Activated gamma-delta T cell treated with Interleukin-2 at 50 U/mL for 16 hours (primary cell): Measurements from ENCODE around the gene PIGU.

Experiments
- DNase-seq: peaks from one replicate; pipeline ENCODE4 v3.0.0-alpha.2; 2020

Gene PIGU

GRCh38 chr20:34654207-34654744, 22.6 kb downstream of the PIGU start:
- DNase-seq = no peak

DNA sequence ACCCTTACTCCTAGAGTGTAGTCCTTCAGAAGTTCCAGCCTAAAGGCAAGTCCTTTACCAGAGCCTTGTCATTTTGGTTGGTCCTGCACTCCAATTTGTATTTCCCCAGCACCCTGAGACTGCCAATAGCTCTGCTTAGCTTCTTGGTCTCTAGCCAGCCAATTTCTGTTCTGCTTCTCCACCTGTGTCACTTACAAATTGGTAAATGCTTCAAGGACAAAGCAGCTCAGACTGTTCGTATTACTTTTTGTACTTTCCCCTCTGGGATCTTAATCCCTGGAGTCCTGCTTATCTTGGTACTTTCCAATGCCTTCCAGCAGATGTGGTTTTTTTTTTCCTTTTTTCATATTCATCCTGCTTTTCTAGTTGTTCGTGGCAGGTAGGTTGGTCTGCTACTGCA, 25.7 kb downstream of the PIGU start:
- no peak for DNase-seq

- no peak for DNase-seq
Observed at GRCh38 chr20:34647737-34648136, 29.2 kb downstream of the PIGU start.

DNA sequence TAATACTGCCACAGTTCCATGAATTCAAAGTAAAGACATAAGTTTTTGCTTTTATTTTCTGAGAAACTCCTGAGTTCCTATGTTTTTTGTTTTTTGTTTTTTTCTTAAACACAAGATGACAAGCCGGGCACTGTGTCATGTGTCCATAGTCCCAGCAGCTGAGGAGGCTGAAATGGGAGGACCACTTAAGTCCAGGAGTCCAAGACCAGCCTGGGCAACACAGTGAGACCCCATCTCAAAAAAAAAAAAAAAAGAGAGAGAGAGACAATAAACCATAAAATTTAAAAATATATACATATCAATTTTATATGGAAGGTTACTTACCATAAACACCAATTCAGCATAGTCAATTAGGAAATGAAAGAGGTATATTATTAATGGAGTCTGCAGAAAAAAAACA, 31.9 kb downstream of the PIGU start:
- no peak for DNase-seq

DNA sequence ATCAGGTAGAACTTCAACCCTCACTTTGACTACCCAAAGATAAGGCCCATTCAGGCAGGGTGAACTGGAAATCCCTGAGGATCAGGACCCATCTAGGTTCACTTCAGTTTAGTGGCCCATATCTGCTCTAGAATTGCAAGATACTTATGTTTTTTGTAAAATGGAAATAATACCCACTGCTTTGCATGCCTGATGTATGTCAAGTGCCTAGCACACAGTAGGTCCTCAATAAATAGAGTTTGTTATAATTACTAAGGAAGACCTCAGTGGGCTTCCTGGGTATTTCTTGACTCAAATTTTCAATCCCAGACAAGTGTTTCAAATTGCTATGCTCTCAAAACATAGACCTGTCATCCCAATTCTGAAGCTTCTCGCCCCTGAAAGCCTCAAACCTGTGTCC, 32.5 kb downstream of the PIGU start:
- no peak for DNase-seq

DNA sequence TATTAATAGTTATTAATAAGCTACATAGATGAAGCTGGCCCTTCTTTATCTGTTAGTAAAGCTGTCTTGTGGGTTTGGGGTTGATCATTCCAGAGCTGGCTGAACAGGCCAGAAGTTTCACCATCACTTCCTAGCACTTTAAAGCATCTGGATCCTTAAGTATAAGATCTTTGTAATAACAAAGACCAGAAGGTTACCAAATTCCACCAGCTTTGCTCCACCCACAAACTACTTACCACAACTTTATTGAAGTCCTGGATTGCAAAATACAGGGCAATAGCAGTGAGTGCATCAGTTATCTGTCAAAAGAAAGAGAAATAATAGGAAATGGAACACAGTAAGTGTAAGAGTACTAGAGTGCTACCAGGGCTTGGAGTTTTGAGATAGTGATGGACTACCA, 33.0 kb downstream of the PIGU start:
- no peak for DNase-seq

GRCh38 chr20:34642009-34642408, 34.9 kb downstream of the PIGU start:
- DNase-seq = no peak

- no peak for DNase-seq
Observed at GRCh38 chr20:34639755-34640222, 37.1 kb downstream of the PIGU start.

DNA sequence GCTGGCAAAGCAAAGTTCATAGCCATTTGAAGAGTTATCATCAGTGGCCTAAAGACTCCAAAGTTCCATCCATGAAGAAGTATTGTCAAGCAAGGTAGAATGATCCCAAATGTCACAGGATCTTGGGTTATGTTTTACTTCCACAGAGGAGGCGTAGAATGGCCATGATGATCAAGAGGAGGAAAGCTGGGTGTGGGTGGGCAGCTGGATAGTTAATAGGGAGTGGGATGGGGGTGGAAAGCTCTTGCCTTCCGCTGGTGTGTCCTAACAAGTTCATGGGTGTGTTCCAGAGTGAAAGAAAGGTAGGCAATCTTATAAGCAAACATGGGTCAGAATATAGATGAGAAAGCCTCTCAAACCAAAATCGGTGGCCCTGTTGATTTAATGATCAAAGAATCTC, 38.4 kb downstream of the PIGU start:
- DNase-seq = no peak

GRCh38 chr20:34638039-34638292, 38.9 kb downstream of the PIGU start:
- DNase-seq = no peak

- no peak for DNase-seq
Observed at GRCh38 chr20:34637245-34638038, 39.5 kb downstream of the PIGU start.

DNA sequence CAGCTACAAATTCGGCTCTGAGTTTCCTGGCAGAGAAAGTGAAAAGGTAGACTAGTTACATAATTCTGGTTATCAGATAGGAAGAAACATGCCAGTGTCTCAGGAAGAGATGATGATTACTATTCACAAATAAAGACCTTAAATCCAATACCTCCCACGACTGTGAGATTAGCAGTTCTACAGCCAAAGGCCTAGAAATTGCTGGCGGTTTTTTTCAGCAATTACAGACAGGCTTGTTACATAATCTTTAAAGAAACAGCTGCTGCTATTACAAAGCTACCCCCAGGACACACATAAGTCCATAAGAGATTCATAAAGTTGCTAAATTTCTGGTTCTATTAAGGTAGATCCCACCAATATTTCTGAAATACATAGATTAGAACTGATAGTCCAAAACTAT, 40.2 kb downstream of the PIGU start:
- no peak for DNase-seq

- no peak for DNase-seq
Observed at GRCh38 chr20:34634392-34634791, 42.5 kb downstream of the PIGU start.

DNA sequence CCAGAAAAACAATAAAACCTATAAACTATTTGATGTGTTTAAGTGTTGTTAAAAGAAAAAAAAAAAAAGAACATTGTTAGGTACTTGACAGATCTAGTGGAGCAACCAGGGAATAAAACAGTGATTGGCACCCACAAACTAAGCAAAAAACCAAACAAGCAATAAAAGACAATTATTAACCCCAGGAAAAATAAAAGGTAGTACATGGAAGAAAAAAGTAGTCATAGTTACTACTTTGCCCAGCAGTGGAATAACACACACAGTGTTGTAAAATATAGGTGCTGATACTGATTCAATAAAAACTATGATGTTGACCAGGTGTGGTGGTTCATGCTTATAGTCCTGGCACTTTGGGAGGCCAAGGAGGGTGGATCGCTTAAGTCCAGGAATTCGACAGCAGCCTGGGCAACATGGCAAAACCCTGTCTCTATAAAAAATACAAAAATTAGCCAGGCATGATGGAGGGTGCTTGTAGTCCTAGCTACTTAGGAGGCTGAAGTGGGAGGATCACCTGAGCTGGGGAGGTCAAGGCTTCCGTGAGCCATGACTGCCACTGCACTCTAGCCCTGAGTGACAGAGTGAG, 43.9 kb downstream of the PIGU start:
- no peak for DNase-seq

DNA sequence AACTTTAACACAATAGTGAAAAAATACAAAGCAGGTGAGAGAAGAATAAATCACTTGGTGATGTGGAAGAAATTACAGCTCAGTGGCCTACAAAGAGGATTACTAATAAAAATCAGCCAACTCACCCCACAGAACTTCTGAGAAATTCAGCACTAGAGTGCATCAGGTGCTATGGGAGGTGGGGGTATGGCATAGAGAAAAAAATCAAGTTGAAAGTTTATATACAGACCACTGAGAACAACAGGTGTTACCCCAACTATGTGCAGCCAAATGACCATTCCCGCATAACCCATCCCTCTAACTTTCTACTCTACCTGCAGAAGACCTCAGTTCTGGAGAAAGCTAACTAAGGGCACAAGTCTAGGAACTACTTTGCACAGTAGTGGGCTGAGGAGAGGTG, 47.0 kb downstream of the PIGU start:
- no peak for DNase-seq

- DNase-seq = no peak
Observed at GRCh38 chr20:34629342-34629741, 47.5 kb downstream of the PIGU start.

DNA sequence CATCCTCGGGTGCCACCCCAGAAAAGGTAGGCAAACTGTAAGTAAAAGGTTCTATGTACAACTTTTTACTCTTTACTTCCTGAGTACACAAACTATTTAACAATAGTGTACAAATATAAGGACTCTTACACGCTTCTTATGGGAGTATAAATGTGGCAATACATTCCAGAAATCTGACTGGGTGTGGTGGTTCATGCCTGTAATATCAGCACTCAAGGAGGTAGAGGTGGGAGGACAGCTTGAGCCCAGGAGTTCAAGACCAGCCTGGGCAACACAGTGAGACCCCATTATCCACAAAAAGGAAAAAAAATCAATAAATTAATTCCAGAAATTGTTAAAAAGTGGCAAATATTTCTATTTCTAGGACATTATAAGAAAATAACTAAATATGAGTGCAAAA, 48.9 kb downstream of the PIGU start:
- no peak for DNase-seq

DNA sequence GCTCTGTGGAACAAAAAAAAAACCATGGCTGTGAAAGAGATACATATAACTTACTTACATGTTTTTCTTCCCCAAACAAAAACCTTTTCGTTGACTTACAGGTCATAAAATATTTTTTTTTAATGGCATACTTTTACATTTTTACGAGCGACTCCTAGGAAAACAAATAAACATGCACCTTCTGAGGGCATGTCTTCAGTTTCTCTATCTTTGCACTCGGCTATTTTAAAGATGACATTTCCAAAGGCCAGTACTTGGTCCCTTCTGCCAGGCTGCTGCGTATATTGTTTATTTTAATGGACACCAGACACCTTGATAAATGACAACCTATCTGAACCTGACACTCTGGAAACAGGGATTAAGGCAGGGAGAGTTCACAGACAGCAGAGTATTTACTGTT, 49.4 kb downstream of the PIGU start:
- DNase-seq = no peak

- no peak for DNase-seq
Observed at GRCh38 chr20:34626992-34627391, 49.9 kb downstream of the PIGU start.

DNA sequence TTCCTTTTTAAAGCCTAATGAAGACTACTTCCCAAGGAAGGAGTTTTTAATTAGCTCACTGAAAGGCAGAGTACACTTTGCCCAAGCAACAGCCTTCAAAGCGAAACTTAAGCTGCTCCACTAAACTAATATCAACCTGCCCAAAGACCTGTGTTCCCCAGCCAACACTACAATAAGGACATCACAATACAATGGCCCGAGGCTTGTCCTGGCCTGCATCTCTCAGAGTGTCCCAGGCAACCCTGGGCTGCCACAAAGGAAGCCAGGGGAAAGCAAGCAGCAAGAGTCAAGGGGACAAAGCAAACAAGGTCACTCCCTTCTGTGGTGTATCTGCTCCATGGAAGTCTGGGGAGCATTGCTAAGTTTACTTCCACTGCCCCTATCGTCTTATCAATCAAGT, 52.3 kb downstream of the PIGU start:
- DNase-seq = no peak

DNA sequence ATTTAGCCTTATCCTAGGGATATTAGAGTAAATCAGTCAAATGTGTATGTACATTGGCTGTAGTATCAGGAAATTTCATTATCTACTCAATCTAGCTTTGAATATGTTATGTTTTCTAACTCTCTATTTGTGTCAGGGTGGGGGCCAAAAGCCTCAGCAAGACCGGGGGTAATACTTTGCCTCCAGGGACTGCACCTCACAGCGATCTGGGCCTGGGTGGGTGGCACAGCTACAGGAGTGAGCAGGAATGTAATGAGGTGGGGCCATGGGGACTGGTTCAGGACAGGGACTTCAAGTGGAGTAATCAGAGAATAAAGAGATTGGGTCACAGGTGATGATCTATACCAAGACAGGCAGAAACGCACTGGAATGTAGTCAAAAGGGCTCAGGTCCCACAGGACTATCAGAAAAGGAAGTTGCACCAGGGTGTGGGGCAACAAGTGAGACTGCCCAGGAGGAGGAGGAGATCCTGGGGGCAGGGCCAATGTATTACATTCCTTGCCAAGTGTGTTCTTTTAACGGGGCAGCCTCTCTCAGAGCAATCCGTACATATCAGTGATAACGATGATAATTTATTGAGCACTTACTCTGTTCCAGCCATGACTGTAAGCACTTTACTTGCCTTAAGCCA, 54.0 kb downstream of the PIGU start:
- no peak for DNase-seq

DNA sequence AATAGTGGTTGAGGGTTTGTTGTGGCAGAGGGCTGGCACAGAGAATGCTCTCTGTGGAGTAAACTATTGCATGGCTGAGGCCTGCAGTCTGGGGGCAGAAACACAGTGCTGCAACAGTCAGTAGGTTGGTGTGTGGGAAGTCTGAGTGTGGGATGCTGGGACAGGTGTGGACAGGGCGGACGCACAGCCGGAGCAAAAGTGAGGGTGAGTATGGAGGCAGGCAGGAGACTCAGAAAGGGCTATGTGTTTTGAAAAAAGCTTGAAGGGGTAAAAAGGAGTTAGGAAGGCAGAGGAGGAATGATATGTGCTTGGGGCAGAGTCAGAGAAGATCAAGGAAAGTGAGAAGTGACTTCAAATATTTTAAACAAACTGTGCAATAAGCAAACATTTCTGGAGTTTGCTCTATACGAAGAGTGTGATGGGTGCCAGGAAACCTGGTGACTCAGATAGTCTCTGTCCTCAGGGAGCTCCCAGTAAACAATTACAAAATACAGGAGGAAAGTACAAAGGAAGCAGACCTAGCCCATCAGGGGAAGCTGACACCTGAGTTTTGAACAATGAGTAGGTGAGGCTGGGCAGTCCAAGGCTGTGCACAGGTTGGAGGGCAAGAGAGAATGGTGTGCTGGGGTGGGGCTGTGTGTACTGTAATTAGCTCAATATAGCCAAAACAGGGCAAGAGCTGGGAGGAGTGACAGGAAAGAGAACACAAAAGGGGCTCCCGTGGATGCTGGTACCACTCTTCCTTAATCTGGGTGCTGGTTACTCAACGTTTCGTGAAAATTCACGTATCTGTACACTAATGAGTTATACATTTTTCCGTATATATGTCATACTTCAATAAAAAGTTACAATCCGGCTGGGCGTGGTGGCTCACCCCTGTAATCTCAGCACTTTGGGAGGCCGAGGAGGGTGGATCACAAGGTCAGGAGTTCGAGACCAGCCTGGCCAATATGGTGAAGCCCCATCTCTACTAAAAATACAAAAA, 55.2 kb downstream of the PIGU start:
- no peak for DNase-seq

GRCh38 chr20:34621036-34621343, 55.9 kb downstream of the PIGU start:
- DNase-seq = no peak
